Activated naive CD8-positive, alpha-beta T cell treated with anti-CD3 and anti-CD28 coated beads, Interleukin-2, amount 50 U/mL, for 24 hours (primary cell): Measurements from ENCODE around the gene PDXDC1.
"Not testable (repeated sequence)": the region's sequence is repeated elsewhere in the genome, so short reads cannot be mapped to it uniquely, and the experiment has no call there.

ENCODE experiments used
- ATAC-seq: fragments of 150-1000 bp; cut with Tn5 transposase; one replicate; pipeline ENCODE4 v1.10.0; 2021
- DNase-seq: peaks from one replicate; pipeline ENCODE4 v3.0.0; 2021
- H3K27ac Mint-ChIP-seq: one replicate; pipeline ENCODE4 v1.8.0; 2021; ENCODE audit warnings: mild to moderate bottlenecking, mixed read lengths
- H3K27me3 Mint-ChIP-seq: one replicate; pipeline ENCODE4 v1.8.0; 2021; ENCODE audit warnings: mixed read lengths
- H3K36me3 Mint-ChIP-seq: one replicate; pipeline ENCODE4 v1.8.0; 2021; ENCODE audit warnings: low read depth, mixed read lengths
- H3K4me1 Mint-ChIP-seq: one replicate; pipeline ENCODE4 v1.8.0; 2021; ENCODE audit warnings: mixed read lengths
- H3K4me3 Mint-ChIP-seq: one replicate; pipeline ENCODE4 v1.8.0; 2021; ENCODE audit warnings: mild to moderate bottlenecking, moderate library complexity, mixed read lengths
- H3K9me3 Mint-ChIP-seq: one replicate; pipeline ENCODE4 v1.8.0; 2021; ENCODE audit warnings: mixed read lengths

Gene PDXDC1

GRCh38 chr16:14988092-14988491 is 13.3 kb downstream of the PDXDC1 start:
- ATAC-seq = peak; percentile 6
- not testable (repeated sequence) for H3K27me3 Mint-ChIP-seq, H3K9me3 Mint-ChIP-seq, DNase-seq, H3K4me3 Mint-ChIP-seq, H3K27ac Mint-ChIP-seq
- Mint-ChIP-seq H3K4me1 (peaks cover 29% of the 10 kb centered on the region), H3K36me3 (peaks cover 42% of the 10 kb centered on the region)

- not testable (repeated sequence) for H3K27me3 Mint-ChIP-seq, H3K4me3 Mint-ChIP-seq, DNase-seq, H3K9me3 Mint-ChIP-seq, H3K27ac Mint-ChIP-seq
- H3K36me3 Mint-ChIP-seq = peaks cover 46% of the 10 kb centered on the region
- peak; percentile 22 for ATAC-seq
- H3K4me1 Mint-ChIP-seq = peaks cover 31% of the 10 kb centered on the region
Observed at GRCh38 chr16:14988661-14989191, 13.9 kb downstream of the PDXDC1 start.

GRCh38 chr16:14989291-14990281 is 14.8 kb downstream of the PDXDC1 start:
- peaks cover 47% of the 10 kb centered on the region for H3K36me3 Mint-ChIP-seq
- peak; percentile 30 for ATAC-seq
- not testable (repeated sequence) for H3K4me3 Mint-ChIP-seq, H3K27ac Mint-ChIP-seq, H3K9me3 Mint-ChIP-seq, DNase-seq, H3K27me3 Mint-ChIP-seq
- peaks cover 33% of the 10 kb centered on the region for H3K4me1 Mint-ChIP-seq

DNA sequence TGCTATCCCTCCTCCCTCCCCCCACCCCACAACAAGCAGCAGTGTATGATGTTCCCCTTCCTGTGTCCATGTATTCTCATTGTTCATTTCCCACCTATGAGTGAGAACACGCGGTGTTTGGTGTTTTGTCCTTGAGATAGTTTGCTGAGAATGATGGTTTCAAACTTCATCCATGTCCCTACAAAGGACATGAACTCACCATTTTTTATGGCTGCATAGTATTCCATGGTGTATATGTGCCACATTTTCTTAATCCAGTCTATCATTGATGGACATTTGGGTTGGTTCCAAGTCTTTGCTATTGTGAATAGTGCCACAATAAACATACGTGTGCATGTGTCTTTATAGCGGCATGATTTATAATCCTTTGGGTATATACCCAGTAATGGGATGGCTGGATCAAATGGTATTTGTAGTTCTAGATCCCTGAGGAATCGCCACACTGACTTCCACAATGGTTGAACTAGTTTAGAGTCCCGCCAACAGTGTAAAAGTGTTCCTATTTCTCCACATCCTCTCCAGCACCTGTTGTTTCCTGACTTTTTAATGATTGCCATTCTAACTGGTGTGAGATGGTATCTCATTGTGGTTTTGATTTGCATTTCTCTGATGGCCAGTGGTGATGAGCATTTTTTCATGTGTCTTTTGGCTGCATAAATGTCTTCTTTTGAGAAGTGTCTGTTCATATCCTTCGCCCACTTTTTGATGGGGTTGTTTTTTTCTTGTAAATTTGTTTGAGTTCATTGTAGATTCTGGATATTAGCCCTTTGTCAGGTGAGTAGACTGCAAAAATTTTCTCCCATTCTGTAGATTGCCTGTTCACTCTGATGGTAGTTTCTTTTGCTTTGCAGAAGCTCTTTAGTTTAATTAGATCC is 18.7 kb downstream of the PDXDC1 start:
- DNase-seq, H3K4me3 Mint-ChIP-seq, ATAC-seq, H3K27ac Mint-ChIP-seq, H3K9me3 Mint-ChIP-seq, H3K27me3 Mint-ChIP-seq: not testable (repeated sequence)
- Mint-ChIP-seq H3K4me1 (peaks cover 20% of the 10 kb centered on the region), H3K36me3 (peaks cover 37% of the 10 kb centered on the region)

DNA sequence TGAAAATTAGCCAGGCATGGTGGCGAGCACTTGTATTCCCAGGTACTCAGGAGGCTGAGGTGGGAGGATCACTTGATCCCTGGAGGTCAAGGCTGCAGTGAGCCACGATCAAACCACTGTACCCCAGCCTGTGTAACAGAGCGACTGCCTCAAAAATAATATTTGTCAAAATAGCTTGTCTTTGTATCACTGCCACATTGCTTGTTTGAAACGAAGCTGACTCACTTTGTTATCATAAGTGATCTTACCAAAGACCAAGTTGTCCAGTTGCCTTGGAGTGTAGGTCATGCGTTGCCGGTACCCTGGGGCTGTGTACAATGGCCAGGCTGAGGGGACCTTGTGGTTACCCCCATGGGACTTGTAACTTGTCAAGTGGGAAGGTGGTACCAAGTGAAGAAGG is 21.9 kb downstream of the PDXDC1 start:
- not testable (repeated sequence) for H3K4me1 Mint-ChIP-seq, ATAC-seq, DNase-seq, H3K4me3 Mint-ChIP-seq, H3K27me3 Mint-ChIP-seq, H3K9me3 Mint-ChIP-seq, H3K27ac Mint-ChIP-seq
- H3K36me3 Mint-ChIP-seq = peaks cover 36% of the 10 kb centered on the region

GRCh38 chr16:14998300-14998699 is 23.5 kb downstream of the PDXDC1 start:
- not testable (repeated sequence) for H3K4me3 Mint-ChIP-seq, DNase-seq, H3K9me3 Mint-ChIP-seq, H3K4me1 Mint-ChIP-seq, H3K27ac Mint-ChIP-seq, ATAC-seq, H3K27me3 Mint-ChIP-seq
- peaks cover 25% of the 10 kb centered on the region for H3K36me3 Mint-ChIP-seq

GRCh38 chr16:14999845-15000244 is 25.0 kb downstream of the PDXDC1 start:
- H3K9me3 Mint-ChIP-seq, ATAC-seq, DNase-seq, H3K27me3 Mint-ChIP-seq, H3K4me1 Mint-ChIP-seq, H3K4me3 Mint-ChIP-seq, H3K27ac Mint-ChIP-seq: not testable (repeated sequence)
- peaks cover 26% of the 10 kb centered on the region for H3K36me3 Mint-ChIP-seq

DNA sequence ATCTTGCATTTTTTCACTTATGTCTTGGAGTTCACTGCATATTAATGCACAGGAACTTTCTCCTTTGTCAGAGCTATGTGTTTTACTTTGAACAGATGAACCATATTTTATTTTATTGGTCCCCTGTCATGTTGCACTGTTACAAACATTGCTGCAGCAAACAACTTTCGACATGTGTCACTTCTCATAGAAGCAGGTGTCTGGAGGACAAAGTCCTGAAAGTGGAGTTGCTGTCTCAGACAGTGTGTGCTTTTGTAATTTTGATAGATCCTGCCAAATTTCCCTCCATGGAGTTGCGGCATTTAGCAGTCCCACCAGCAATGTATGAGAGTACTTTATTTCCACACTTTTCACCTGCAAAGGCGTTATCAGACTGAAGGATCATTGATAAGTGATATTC is 27.6 kb downstream of the PDXDC1 start:
- not testable (repeated sequence) for DNase-seq, H3K27me3 Mint-ChIP-seq, H3K27ac Mint-ChIP-seq, H3K4me1 Mint-ChIP-seq, H3K9me3 Mint-ChIP-seq, ATAC-seq, H3K4me3 Mint-ChIP-seq
- H3K36me3 Mint-ChIP-seq = peaks cover 37% of the 10 kb centered on the region

DNA sequence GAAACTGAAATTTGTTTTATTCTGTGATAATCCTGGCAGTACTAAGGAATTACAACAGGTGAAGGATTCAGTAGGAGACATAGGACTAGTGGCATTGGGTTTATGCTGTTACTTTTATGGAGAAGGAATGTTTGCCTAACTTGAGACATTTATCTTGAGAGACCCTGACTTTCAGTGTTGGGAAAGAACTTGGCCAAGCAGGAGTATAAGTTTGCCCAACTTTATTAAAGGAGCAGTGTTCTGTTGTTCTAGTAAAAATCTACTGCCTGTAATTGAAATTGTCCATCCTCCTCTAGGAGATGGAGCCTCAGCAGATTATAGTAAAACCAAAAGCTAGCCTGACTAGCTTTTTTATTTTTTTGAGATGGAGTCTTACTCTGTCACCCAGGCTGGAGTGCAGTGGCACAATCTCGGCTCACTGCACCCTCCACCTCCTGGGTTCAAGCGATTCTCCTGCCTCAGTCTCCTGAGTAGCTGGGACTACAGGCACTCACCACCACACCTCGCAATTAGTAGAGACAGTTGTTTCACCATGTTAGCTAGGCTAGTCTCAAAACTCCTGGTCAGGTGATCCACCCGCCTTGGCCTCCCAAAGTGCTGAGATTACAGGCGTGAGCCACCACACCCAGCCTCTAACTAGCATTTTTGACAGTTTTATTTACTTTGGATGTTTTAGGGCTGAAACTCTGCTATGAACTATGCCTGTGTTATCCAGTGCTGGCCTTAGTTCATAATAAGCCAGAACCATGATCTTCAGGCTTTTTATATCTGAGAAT is 30.7 kb downstream of the PDXDC1 start:
- DNase-seq, H3K4me3 Mint-ChIP-seq, ATAC-seq, H3K9me3 Mint-ChIP-seq, H3K4me1 Mint-ChIP-seq, H3K27me3 Mint-ChIP-seq, H3K27ac Mint-ChIP-seq: not testable (repeated sequence)
- peaks cover 36% of the 10 kb centered on the region for H3K36me3 Mint-ChIP-seq

GRCh38 chr16:15008647-15009046 is 33.8 kb downstream of the PDXDC1 start:
- Mint-ChIP-seq H3K4me1 (peaks cover 14% of the 10 kb centered on the region), H3K36me3 (peaks cover 57% of the 10 kb centered on the region)
- not testable (repeated sequence) for H3K27me3 Mint-ChIP-seq, H3K4me3 Mint-ChIP-seq, H3K27ac Mint-ChIP-seq, ATAC-seq, H3K9me3 Mint-ChIP-seq, DNase-seq

DNA sequence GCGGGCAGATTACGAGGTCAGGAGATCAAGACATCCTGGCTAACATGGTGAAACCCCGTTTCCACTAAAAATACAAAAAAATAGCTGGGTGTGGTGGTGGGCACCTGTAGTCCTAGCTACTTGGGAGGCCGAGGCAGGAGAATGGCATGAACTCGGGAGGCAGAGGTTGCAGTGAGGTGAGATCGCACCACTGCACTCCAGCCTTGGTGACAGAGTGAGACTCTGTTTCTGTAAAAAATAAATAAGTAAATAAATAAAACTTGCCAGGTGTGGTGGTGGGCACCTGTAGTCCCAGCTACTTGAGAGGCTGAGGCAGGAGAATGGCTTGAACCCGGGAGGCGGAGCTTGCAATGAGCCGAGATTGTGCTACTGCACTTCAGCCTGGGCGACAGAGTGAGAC is 38.1 kb downstream of the PDXDC1 start:
- not testable (repeated sequence) for H3K4me3 Mint-ChIP-seq, H3K27ac Mint-ChIP-seq

DNA sequence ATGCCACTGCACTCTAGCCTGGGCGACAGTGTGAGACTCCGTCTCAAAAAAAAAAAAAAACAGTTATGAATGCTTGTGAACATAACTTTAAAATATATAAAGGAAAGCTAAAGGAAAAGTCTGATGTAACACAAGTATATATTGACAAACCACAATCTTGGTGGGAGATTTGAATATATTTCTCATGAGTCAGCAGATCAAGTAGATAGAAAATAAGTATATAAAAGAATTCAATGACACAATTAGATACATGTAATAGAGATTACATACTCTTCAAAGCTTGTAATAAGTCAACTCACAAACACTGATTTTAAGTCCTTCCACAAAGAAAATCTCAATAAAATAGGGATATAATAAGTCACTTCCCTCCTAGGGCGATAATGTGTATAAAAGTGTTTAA is 40.8 kb downstream of the PDXDC1 start:
- peaks cover 53% of the 10 kb centered on the region for H3K36me3 Mint-ChIP-seq
- H3K27ac Mint-ChIP-seq = not testable (repeated sequence)

More for the DNA sequence above, 38.1 kb downstream of the PDXDC1 start:
- H3K27me3 Mint-ChIP-seq, DNase-seq, ATAC-seq, H3K9me3 Mint-ChIP-seq: not testable (repeated sequence)
- Mint-ChIP-seq H3K4me1 (peaks cover 26% of the 10 kb centered on the region), H3K36me3 (peaks cover 55% of the 10 kb centered on the region)

DNA sequence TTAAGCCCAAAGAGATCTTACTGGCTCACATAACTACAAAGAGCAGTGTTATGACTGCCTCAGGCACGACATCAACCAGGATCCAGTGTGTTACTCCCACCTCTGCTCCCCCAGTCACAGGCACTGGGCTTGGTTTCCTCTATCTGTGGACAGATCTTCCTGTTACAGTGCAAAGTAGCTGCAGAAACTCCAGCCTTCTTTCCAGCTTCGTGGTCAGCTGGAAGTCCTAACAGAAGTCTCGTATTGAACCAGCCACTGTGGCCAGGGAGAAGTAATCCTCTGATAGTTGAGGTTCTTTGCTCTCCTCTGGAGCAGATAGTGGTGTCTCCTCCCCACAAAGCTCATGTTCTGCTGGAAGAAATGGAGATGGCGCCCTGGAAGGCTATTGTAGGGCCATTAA is 41.5 kb downstream of the PDXDC1 start:
- H3K4me1 Mint-ChIP-seq = peaks cover 26% of the 10 kb centered on the region
- not testable (repeated sequence) for H3K4me3 Mint-ChIP-seq, H3K27me3 Mint-ChIP-seq, H3K27ac Mint-ChIP-seq, H3K9me3 Mint-ChIP-seq, ATAC-seq, DNase-seq
- H3K36me3 Mint-ChIP-seq = peaks cover 47% of the 10 kb centered on the region

More for the DNA sequence above, 40.8 kb downstream of the PDXDC1 start:
- peaks cover 26% of the 10 kb centered on the region for H3K4me1 Mint-ChIP-seq
- H3K9me3 Mint-ChIP-seq, DNase-seq, ATAC-seq, H3K27me3 Mint-ChIP-seq, H3K4me3 Mint-ChIP-seq: not testable (repeated sequence)
